Chondrocyte (in vitro differentiated cells): ENCODE data around the gene ADAM8. TPM values are rescaled to one million over a fixed set of nuclear protein-coding genes. Genes with fewer than 3 reads are reported as not detected.

Experiments
- DNase-seq: peaks from one replicate; pipeline ENCODE4 v3.0.0; 2021; ENCODE audit warnings: mixed read lengths, low spot score
- H3K27ac Mint-ChIP-seq: one replicate; pipeline ENCODE4 v1.8.0; 2021; ENCODE audit warnings: mild to moderate bottlenecking, moderate library complexity, mixed read lengths; ENCODE audit not compliant: unreplicated experiment
- H3K27me3 Mint-ChIP-seq: 2 replicates; pipeline ENCODE4 v1.8.0; 2021; ENCODE audit warnings: low read depth, mixed read lengths
- H3K36me3 Mint-ChIP-seq: 2 replicates; pipeline ENCODE4 v1.8.0; 2021; ENCODE audit warnings: low read depth, mixed read lengths
- H3K4me1 Mint-ChIP-seq: 2 replicates; pipeline ENCODE4 v1.8.0; 2021; ENCODE audit warnings: low read depth, mild to moderate bottlenecking, mixed read lengths
- H3K4me3 Mint-ChIP-seq: one replicate; pipeline ENCODE4 v1.8.0; 2021; ENCODE audit warnings: mild to moderate bottlenecking, moderate library complexity, mixed read lengths; ENCODE audit not compliant: unreplicated experiment
- H3K9me3 Mint-ChIP-seq: 2 replicates; pipeline ENCODE4 v1.8.0; 2021; ENCODE audit warnings: low read depth, mixed read lengths
- CTCF ChIP-seq: fragments of 200-600 bp; sonication (generic); IDR thresholded peaks from 2 replicates; pipeline ENCODE4 v1.5.0; 2021; ENCODE audit warnings: antibody characterized with exemption, mild to moderate bottlenecking, moderate library complexity
- total RNA-seq: library from RNA; stranded (reverse); gene quantifications from 3 replicates; pipeline ENCODE4 v1.2.1, GENCODE V29; 2021

ADAM8 gene
- total RNA-seq, 1 donor from 2014 or later = 1.3 TPM

- H3K27ac Mint-ChIP-seq = peak overlapping the region; percentile 70
- peak; percentile 63 for DNase-seq
- H3K4me3 Mint-ChIP-seq = peak overlapping the region; percentile 95
- no peak for TF ChIP-seq CTCF
- H3K9me3 Mint-ChIP-seq = no peaks in the 10 kb centered on the region
- H3K36me3 Mint-ChIP-seq = peaks cover 10% of the 10 kb centered on the region
- H3K4me1 Mint-ChIP-seq = peaks cover 28% of the 10 kb centered on the region
- no peaks in the 10 kb centered on the region for H3K27me3 Mint-ChIP-seq
Observed at GRCh38 chr10:133306941-133307379, 30.3 kb upstream of the ADAM8 start.

- Mint-ChIP-seq H3K36me3 (peaks cover 6% of the 10 kb centered on the region), H3K27me3 (no peaks in the 10 kb centered on the region), H3K9me3 (no peaks in the 10 kb centered on the region), H3K4me3 (no peak overlapping the region), H3K27ac (no peak overlapping the region), H3K4me1 (peaks cover 28% of the 10 kb centered on the region)
- no peak for TF ChIP-seq CTCF
- DNase-seq = peak; percentile 54
Observed at GRCh38 chr10:133306097-133306476, 29.4 kb upstream of the ADAM8 start.

GRCh38 chr10:133303206-133303605 lies 26.5 kb upstream of the ADAM8 start:
- H3K36me3 Mint-ChIP-seq = peaks cover 25% of the 10 kb centered on the region
- no peak overlapping the region for H3K4me3 Mint-ChIP-seq
- no peaks in the 10 kb centered on the region for H3K27me3 Mint-ChIP-seq
- peaks cover 28% of the 10 kb centered on the region for H3K4me1 Mint-ChIP-seq
- H3K9me3 Mint-ChIP-seq = no peaks in the 10 kb centered on the region
- H3K27ac Mint-ChIP-seq = no peak overlapping the region
- DNase-seq = peak; percentile 86
- no peak for TF ChIP-seq CTCF

DNA sequence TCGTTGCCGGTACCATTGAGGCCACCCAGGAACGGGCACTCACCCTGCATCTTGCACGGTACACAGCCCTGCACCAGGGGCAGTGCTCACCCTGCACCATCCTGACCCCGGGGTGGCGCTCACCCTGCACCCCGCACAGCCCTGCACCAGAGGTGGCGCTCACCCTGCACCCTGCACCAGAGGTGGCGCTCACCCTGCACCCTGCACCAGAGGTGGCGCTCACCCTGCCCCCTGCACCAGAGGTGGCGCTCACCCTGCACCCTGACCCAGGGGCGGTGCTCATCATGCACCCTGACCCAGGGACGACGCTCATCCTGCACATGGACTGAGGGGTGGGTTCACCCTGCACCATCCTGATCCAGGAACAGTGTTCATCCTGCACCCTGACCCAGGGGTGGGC lies 25.6 kb upstream of the ADAM8 start:
- H3K36me3 Mint-ChIP-seq = peaks cover 33% of the 10 kb centered on the region
- no peaks in the 10 kb centered on the region for H3K9me3 Mint-ChIP-seq
- peak; percentile 79 for DNase-seq
- no peak overlapping the region for H3K27ac Mint-ChIP-seq
- peaks cover 18% of the 10 kb centered on the region for H3K4me1 Mint-ChIP-seq
- no peak overlapping the region for H3K4me3 Mint-ChIP-seq
- no peak for TF ChIP-seq CTCF
- no peaks in the 10 kb centered on the region for H3K27me3 Mint-ChIP-seq

- Mint-ChIP-seq H3K9me3 (no peaks in the 10 kb centered on the region), H3K27me3 (no peaks in the 10 kb centered on the region), H3K36me3 (peaks cover 39% of the 10 kb centered on the region), H3K27ac (no peak overlapping the region), H3K4me1 (peaks cover 5% of the 10 kb centered on the region), H3K4me3 (no peak overlapping the region)
- no peak for TF ChIP-seq CTCF
- DNase-seq = no peak
Observed at GRCh38 chr10:133299738-133300137, 23.1 kb upstream of the ADAM8 start.
